Measurements from ENCODE around the gene UNC5CL. TPM values are rescaled to one million over a fixed set of nuclear protein-coding genes. Genes with fewer than 3 reads are reported as not detected.

Gene UNC5CL
- total and polyA plus RNA-seq, 2 of the 8 experiments (the other 6 are each of a cell fraction or from before 2014, with no cell fraction given): 1.3 to 1.7 TPM

DNA sequence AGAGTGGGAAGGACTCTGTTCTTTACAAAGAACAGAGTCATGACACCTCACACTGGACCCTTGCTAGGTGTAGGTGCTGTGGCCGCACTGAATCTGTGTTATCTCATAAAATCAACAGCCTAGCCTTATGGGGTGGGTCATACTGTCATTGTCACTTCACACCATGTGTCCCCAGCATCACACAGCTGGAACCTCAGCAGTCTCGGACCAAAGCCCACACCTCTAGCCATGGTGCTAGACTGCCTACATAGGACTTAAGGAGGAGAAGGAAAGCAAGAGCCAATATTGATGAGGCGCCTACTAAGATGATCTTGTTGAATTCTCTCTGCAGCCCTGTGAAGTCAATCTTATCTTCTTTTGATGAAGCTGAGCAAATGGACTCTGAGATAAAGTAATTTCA, 31.0 kb downstream of the UNC5CL start (continued):
- TF ChIP-seq, protein P1, sequence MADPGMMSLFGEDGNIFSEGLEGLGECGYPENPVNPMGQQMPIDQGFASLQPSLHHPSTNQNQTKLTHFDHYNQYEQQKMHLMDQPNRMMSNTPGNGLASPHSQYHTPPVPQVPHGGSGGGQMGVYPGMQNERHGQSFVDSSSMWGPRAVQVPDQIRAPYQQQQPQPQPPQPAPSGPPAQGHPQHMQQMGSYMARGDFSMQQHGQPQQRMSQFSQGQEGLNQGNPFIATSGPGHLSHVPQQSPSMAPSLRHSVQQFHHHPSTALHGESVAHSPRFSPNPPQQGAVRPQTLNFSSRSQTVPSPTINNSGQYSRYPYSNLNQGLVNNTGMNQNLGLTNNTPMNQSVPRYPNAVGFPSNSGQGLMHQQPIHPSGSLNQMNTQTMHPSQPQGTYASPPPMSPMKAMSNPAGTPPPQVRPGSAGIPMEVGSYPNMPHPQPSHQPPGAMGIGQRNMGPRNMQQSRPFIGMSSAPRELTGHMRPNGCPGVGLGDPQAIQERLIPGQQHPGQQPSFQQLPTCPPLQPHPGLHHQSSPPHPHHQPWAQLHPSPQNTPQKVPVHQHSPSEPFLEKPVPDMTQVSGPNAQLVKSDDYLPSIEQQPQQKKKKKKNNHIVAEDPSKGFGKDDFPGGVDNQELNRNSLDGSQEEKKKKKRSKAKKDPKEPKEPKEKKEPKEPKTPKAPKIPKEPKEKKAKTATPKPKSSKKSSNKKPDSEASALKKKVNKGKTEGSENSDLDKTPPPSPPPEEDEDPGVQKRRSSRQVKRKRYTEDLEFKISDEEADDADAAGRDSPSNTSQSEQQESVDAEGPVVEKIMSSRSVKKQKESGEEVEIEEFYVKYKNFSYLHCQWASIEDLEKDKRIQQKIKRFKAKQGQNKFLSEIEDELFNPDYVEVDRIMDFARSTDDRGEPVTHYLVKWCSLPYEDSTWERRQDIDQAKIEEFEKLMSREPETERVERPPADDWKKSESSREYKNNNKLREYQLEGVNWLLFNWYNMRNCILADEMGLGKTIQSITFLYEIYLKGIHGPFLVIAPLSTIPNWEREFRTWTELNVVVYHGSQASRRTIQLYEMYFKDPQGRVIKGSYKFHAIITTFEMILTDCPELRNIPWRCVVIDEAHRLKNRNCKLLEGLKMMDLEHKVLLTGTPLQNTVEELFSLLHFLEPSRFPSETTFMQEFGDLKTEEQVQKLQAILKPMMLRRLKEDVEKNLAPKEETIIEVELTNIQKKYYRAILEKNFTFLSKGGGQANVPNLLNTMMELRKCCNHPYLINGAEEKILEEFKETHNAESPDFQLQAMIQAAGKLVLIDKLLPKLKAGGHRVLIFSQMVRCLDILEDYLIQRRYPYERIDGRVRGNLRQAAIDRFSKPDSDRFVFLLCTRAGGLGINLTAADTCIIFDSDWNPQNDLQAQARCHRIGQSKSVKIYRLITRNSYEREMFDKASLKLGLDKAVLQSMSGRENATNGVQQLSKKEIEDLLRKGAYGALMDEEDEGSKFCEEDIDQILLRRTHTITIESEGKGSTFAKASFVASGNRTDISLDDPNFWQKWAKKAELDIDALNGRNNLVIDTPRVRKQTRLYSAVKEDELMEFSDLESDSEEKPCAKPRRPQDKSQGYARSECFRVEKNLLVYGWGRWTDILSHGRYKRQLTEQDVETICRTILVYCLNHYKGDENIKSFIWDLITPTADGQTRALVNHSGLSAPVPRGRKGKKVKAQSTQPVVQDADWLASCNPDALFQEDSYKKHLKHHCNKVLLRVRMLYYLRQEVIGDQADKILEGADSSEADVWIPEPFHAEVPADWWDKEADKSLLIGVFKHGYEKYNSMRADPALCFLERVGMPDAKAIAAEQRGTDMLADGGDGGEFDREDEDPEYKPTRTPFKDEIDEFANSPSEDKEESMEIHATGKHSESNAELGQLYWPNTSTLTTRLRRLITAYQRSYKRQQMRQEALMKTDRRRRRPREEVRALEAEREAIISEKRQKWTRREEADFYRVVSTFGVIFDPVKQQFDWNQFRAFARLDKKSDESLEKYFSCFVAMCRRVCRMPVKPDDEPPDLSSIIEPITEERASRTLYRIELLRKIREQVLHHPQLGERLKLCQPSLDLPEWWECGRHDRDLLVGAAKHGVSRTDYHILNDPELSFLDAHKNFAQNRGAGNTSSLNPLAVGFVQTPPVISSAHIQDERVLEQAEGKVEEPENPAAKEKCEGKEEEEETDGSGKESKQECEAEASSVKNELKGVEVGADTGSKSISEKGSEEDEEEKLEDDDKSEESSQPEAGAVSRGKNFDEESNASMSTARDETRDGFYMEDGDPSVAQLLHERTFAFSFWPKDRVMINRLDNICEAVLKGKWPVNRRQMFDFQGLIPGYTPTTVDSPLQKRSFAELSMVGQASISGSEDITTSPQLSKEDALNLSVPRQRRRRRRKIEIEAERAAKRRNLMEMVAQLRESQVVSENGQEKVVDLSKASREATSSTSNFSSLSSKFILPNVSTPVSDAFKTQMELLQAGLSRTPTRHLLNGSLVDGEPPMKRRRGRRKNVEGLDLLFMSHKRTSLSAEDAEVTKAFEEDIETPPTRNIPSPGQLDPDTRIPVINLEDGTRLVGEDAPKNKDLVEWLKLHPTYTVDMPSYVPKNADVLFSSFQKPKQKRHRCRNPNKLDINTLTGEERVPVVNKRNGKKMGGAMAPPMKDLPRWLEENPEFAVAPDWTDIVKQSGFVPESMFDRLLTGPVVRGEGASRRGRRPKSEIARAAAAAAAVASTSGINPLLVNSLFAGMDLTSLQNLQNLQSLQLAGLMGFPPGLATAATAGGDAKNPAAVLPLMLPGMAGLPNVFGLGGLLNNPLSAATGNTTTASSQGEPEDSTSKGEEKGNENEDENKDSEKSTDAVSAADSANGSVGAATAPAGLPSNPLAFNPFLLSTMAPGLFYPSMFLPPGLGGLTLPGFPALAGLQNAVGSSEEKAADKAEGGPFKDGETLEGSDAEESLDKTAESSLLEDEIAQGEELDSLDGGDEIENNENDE (IDR thresholded peaks at IDR 0.05; ENCODE audit: insufficient replicate concordance, low read length): no peak
- no peak for TF ChIP-seq HDAC6 (IDR thresholded peaks at IDR 0.05; ENCODE audit: low read depth, low read length)

Data from H1 (cell line).